Activated CD4-positive, alpha-beta memory T cell treated with anti-CD3 and anti-CD28 coated beads for 36 hours (primary cell): ENCODE measurements around the gene NFATC3. TPM values are rescaled to one million over a fixed set of nuclear protein-coding genes. Genes with fewer than 3 reads are reported as not detected.

Source experiments
- CTCF ChIA-PET: fragments of 350-600 bp; sonication (Branson Sonifier 250); formaldehyde crosslinking; loops from one replicate; lab custom pipeline; 2021; ENCODE audit warnings: antibody characterized with exemption, inconsistent platforms; lab: Charles Lee
- POLR2A ChIA-PET: fragments of 350-600 bp; sonication (Branson Sonifier 250); formaldehyde crosslinking; loops from one replicate; lab custom pipeline; 2021; ENCODE audit warnings: antibody characterized with exemption; lab: Charles Lee
- DNase-seq: peaks from one replicate; pipeline ENCODE4 v3.0.0-alpha.2; 2020
- H3K27ac Mint-ChIP-seq: one replicate; pipeline ENCODE4 v1.8.0; 2021; ENCODE audit warnings: mixed read lengths
- H3K27me3 Mint-ChIP-seq: one replicate; pipeline ENCODE4 v1.8.0; 2021; ENCODE audit warnings: mixed read lengths
- H3K36me3 Mint-ChIP-seq: one replicate; pipeline ENCODE4 v1.8.0; 2021; ENCODE audit warnings: mixed read lengths
- H3K4me1 Mint-ChIP-seq: one replicate; pipeline ENCODE4 v1.8.0; 2021; ENCODE audit warnings: low read depth, mixed read lengths
- H3K4me3 Mint-ChIP-seq: one replicate; pipeline ENCODE4 v1.8.0; 2021; ENCODE audit warnings: mild to moderate bottlenecking, mixed read lengths
- H3K9me3 Mint-ChIP-seq: one replicate; pipeline ENCODE4 v1.8.0; 2021; ENCODE audit warnings: mixed read lengths
- intact Hi-C: fragments of 100-400 bp; cut with micrococcal nuclease; formaldehyde crosslinking; loops from one replicate; pipeline ENCODE4 v1.15.1; 2023
- total RNA-seq, 2 experiments: library from RNA; stranded (reverse); gene quantifications; one replicate each; pipeline ENCODE4 v1.2.3, GENCODE V29; 2021

The NFATC3 gene
- total RNA-seq, 2 experiments from 2014 or later: 83.4 to 85.2 TPM

DNA sequence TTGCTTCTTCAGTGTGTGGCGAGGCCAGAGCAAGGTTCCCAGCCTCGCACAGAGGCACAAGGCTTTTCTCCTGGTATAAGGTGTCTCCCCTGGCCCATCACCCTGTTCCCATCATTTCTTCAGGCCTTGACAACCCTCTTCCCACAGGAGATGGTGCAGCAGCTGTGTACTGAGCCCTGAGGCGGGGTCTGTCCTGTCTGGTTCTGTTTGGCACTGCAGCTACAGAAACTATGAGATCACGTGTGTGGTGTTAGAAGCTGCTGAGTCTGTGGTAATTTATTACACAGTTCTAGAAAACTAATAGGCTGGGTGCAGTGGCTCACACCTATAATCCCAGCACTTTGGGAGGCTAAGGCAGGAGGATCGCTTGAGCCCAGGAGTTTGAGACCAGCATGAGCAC is 167.2 kb downstream of the NFATC3 start:
- Mint-ChIP-seq H3K4me3 (no peak overlapping the region), H3K36me3 (peaks cover 16% of the 10 kb centered on the region), H3K27me3 (no peaks in the 10 kb centered on the region), H3K9me3 (no peaks in the 10 kb centered on the region), H3K27ac (no peak overlapping the region), H3K4me1 (peaks cover 3% of the 10 kb centered on the region)
- CTCF ChIA-PET: interaction anchor here (2.1 to 3.8 kb wide), 3 partner anchors 9 to 76 kb away, joined by 5 to 27 read pairs (median 13); partner anchors contain the start of gene SLC7A6
- POLR2A ChIA-PET: no interaction called here
- no peak for DNase-seq
- intact Hi-C loops: no loop called here

DNA sequence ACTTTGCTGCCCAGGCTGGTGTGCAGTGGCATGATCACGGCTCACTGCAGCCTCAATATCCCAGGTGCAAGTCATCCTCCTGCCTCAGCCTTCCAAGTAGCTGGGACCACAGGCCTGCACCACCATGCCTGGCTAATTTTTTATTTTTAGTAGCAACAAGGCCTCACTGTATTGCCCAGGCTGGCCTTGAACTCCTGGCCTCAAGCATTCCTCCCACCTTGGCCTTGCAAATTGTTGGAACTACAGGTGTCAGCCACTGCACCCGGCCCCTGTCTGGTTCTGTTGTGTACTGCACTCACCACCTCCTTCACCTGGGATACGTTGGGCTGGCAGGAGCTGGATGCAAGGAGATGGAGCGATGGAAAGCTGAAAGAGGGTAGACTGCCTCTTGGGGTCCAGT is 168.6 kb downstream of the NFATC3 start:
- Mint-ChIP-seq H3K4me3 (no peak overlapping the region), H3K27ac (no peak overlapping the region), H3K9me3 (no peaks in the 10 kb centered on the region), H3K36me3 (peaks cover 16% of the 10 kb centered on the region), H3K27me3 (no peaks in the 10 kb centered on the region), H3K4me1 (no peaks in the 10 kb centered on the region)
- DNase-seq: no peak
- intact Hi-C loops: no loop called here
- ChIA-PET POLR2A (no interaction called here), CTCF (interaction anchor here (2.5 kb wide), 1 partner anchor 10 kb away, joined by 12 read pairs; the partner anchor contains the start of gene SLC7A6)

DNA sequence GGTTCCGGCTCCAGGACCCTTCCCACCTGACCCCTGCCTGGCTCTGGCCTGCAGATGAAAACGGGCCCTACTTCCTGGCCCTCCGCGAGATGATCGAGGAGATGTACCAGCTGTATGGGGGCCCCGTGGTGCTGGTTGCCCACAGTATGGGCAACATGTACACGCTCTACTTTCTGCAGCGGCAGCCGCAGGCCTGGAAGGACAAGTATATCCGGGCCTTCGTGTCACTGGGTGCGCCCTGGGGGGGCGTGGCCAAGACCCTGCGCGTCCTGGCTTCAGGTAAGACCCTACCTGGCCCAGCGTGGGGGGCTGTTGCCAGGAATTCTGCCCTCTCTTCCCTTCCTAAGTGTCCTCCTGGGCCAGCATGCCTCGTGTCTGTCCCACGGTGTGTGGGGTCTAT is 170.5 kb downstream of the NFATC3 start:
- no peaks in the 10 kb centered on the region for H3K27me3 Mint-ChIP-seq
- H3K27ac Mint-ChIP-seq: no peak overlapping the region
- DNase-seq: no peak
- no peaks in the 10 kb centered on the region for H3K4me1 Mint-ChIP-seq
- intact Hi-C loops: no loop called here
- peaks cover 13% of the 10 kb centered on the region for H3K36me3 Mint-ChIP-seq
- H3K9me3 Mint-ChIP-seq: no peaks in the 10 kb centered on the region
- ChIA-PET POLR2A (interaction anchor here (0.7 kb wide), 1 partner anchor 55 kb away, joined by 3 read pairs; the partner anchor contains the start of genes PRMT7 and SLC7A6OS), CTCF (interaction anchor here (0.6 to 9.2 kb wide), 3 partner anchors 8 to 71 kb away, joined by 3 to 571 read pairs (median 12); partner anchors contain the start of gene SLC7A6)
- no peak overlapping the region for H3K4me3 Mint-ChIP-seq

DNA sequence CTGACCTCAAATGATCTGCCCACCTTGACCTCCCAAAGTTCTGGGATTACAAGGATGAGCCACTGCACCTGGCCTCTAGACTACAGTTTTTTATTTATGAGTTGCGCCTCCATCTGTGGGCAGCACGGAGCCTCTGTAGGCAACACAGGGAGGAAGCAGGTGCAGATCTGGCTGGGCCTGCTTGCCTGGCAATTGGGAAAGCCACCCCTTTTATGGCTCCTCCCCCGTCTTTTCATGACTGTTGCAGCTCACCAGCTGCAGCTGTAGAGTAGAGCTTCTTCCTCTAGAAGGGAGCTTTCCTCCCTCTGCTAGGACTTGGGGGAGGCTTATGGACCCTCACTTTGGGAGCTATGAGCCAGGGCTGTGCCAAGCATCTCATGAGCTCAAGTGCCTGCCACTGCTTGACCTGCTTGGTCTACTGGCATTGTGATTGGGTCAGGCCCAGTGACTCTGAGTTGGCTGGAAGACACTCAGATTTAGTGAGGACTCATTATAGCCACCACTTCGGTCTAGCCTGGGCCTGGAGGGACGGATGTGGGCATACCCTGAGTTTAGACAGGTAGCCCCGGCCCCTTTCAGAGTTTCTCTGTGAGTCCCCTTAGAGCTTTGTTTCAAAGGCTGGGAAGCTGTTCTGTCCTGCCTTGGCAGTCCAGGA is 172.2 kb downstream of the NFATC3 start:
- DNase-seq: no peak

DNA sequence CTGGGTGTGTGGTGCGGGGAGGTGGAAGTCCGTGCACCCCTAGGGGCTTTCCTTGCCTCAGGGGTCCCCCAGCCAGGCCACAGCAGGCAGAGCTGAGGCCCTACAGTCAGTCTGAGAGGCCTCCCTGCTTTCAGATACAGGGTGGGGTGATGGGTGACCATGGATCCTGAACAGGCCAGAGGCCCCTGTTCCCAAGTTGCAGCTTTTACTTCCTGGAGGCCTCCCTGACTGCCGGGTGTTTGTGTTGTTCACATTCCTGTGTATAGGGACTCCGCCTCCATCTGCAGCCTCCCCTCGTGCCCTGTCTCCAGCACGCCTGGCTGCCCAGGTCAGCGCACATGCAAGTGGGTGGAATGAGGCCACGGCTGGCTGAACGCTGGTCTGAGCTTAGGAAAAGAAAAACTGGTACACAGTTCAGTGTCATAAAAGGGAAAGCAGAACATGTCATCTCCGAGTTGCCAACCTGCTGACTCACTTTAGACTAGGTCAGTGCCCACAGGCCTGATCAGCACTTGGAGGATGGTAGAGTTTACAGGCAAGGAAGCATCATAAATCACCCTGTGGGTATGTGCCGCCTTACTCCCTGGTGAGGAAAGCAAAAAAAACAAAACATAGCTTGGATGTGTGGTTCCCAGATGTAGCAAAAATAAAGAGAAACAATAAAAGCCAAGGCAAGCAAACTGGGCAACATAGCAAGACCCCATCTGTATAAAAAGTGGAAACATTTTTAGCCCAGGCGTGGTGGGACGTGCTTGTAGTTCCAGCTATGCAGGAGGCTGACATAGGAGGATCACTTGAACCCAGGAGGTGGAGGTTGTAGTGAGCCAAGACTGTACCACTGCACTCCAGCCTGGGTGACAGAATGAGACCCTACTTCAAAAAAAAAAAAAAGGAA is 173.0 kb downstream of the NFATC3 start:
- ChIA-PET POLR2A (interaction anchor here (1.0 kb wide), 1 partner anchor 68 kb away, joined by 3 read pairs; no protein-coding TSS in a partner anchor), CTCF (interaction anchor here (1.3 to 9.2 kb wide), 5 partner anchors 17 to 252 kb away, joined by 3 to 571 read pairs (median 4); partner anchors contain the start of genes PRMT7 and SLC7A6OS)
- no peaks in the 10 kb centered on the region for H3K9me3 Mint-ChIP-seq
- no peak for DNase-seq
- H3K4me3 Mint-ChIP-seq: no peak overlapping the region
- peaks cover 8% of the 10 kb centered on the region for H3K4me1 Mint-ChIP-seq
- no peaks in the 10 kb centered on the region for H3K27me3 Mint-ChIP-seq
- no peak overlapping the region for H3K27ac Mint-ChIP-seq
- intact Hi-C loops: no loop called here
- peaks cover 5% of the 10 kb centered on the region for H3K36me3 Mint-ChIP-seq

More for the DNA sequence above, 172.2 kb downstream of the NFATC3 start:
- no peaks in the 10 kb centered on the region for H3K27me3 Mint-ChIP-seq
- ChIA-PET CTCF (interaction anchor here (1.3 to 9.2 kb wide), 4 partner anchors 17 to 253 kb away, joined by 3 to 571 read pairs (median 4); partner anchors contain the start of genes PRMT7 and SLC7A6OS), POLR2A (interaction anchor here (1.0 kb wide), 1 partner anchor 68 kb away, joined by 3 read pairs; no protein-coding TSS in a partner anchor)
- intact Hi-C loops: no loop called here
- H3K4me3 Mint-ChIP-seq: no peak overlapping the region
- H3K9me3 Mint-ChIP-seq: no peaks in the 10 kb centered on the region
- no peak overlapping the region for H3K27ac Mint-ChIP-seq
- H3K36me3 Mint-ChIP-seq: peaks cover 5% of the 10 kb centered on the region
- H3K4me1 Mint-ChIP-seq: peaks cover 5% of the 10 kb centered on the region

DNA sequence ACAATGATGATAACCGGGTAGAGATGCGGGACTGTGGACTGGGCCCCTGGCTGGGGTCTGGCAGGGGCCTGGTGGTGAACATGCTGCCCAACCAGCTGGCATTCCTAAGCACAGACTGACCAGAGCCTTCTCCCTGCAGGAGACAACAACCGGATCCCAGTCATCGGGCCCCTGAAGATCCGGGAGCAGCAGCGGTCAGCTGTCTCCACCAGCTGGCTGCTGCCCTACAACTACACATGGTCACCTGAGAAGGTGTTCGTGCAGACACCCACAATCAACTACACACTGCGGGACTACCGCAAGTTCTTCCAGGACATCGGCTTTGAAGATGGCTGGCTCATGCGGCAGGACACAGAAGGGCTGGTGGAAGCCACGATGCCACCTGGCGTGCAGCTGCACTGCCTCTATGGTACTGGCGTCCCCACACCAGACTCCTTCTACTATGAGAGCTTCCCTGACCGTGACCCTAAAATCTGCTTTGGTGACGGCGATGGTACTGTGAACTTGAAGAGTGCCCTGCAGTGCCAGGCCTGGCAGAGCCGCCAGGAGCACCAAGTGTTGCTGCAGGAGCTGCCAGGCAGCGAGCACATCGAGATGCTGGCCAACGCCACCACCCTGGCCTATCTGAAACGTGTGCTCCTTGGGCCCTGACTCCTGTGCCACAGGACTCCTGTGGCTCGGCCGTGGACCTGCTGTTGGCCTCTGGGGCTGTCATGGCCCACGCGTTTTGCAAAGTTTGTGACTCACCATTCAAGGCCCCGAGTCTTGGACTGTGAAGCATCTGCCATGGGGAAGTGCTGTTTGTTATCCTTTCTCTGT is 174.0 kb downstream of the NFATC3 start:
- H3K4me3 Mint-ChIP-seq: no peak overlapping the region
- DNase-seq: no peak
- H3K27me3 Mint-ChIP-seq: no peaks in the 10 kb centered on the region
- intact Hi-C loops: no loop called here
- CTCF ChIA-PET: interaction anchor here (1.4 to 9.2 kb wide), 6 partner anchors 16 to 67 kb away, joined by 4 to 571 read pairs (median 64); partner anchors contain the start of genes PRMT7 and SLC7A6OS
- H3K36me3 Mint-ChIP-seq: peaks cover 2% of the 10 kb centered on the region
- POLR2A ChIA-PET: interaction anchor here (1.2 kb wide), 1 partner anchor 68 kb away, joined by 4 read pairs; no protein-coding TSS in a partner anchor
- H3K4me1 Mint-ChIP-seq: peaks cover 15% of the 10 kb centered on the region
- H3K27ac Mint-ChIP-seq: no peak overlapping the region
- no peaks in the 10 kb centered on the region for H3K9me3 Mint-ChIP-seq

DNA sequence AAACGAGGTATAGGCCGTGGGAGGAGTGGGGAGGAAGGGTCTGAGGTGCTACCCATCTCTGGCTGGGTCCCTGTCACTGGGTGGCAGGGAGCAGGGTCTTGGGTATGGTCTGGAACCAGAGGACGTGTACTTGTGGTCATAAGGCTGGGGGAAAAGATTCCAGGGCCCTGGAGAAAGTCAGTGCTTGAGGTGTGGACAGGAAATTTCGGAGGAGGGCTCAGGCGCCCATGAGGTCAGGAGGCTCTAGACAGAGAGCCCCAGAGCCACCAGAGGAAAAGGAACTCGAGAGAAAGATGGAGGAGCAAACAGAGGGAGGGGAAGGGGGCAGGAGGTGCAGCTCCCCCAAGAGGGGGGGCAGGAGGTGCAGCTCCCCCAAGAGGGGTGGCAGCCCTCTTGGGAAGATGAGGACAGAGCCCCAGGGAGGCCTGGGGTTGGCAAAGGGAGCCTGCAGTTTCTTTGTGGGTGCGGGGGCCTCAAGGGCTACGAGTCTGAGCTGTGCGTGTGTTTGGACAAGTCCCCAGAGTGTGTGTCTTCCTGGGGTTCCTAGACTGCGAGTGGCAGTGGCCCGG is 178.5 kb downstream of the NFATC3 start:
- H3K27ac Mint-ChIP-seq: peak overlapping the region; percentile 95
- ChIA-PET POLR2A (interaction anchor here (0.6 to 5.0 kb wide), 21 partner anchors 9 to 179 kb away, joined by 3 to 45 read pairs (median 4); partner anchors contain the start of genes NFATC3, PLA2G15, PRMT7 and SLC7A6OS), CTCF (interaction anchor here (0.8 to 9.2 kb wide), 31 partner anchors 9 to 282 kb away, joined by 3 to 571 read pairs (median 7); partner anchors contain the start of genes ESRP2, NFATC3, PLA2G15 and PRMT7)
- no peaks in the 10 kb centered on the region for H3K9me3 Mint-ChIP-seq
- DNase-seq: no peak
- H3K27me3 Mint-ChIP-seq: no peaks in the 10 kb centered on the region
- intact Hi-C loops: loop anchor here (1.0 to 10.0 kb wide), 2 partner anchors 93 to 181 kb away; partner anchors contain the start of gene SMPD3
- H3K36me3 Mint-ChIP-seq: peaks cover 19% of the 10 kb centered on the region
- peaks cover 37% of the 10 kb centered on the region for H3K4me1 Mint-ChIP-seq
- H3K4me3 Mint-ChIP-seq: peak overlapping the region; percentile 96

DNA sequence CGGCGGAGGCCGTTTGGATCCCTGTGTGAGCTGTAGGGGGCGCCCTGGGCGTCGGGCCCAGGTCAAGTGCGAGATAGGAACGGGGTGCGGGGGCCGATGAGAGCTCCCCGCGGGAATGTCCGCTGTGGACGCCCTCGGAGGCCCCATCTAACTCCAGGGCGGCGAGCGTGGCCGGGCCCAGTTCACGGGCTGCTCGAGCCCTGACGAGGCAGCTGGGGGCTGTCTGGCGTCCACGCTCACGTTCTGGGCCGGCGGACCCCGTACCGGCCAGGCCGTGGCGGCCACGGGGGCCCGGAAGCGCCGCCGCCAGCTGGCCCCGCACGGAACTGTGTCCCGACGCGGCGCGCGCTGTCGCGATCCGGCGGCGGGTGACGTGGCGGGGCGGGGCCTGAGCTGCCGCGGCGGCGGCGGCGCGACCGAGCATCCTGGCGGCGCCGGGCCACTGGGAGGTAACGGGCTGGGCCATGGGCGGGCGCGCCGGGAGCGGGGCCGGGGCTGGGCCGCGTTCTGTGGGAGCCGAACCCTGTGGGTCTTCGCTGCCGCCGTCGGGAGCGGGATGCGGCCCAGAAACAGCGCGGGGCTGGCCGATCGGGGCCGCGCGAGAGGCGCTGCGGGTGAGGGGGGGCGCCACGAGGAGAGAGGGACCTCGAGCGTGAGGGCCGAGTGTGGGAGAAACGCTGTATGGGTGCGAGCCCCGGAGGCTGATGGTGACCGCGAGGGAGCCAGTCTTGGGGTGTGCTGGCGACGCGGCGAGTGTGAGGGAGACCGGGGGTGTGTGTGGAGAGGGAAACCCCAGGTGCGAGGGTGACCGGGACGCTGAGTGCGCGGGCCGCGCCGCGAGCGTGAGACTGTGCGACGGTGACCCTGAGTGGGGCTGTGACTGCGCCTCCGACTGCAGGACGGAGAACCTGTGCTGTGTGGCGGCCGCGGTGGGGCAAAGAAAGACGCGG is 179.2 kb downstream of the NFATC3 start, which contains the start of gene SLC7A6:
TSS of gene SLC7A6 (plus strand) at position 399 of the 950 bp plus-strand sequence. CDS start 10,201 bp downstream, outside the sequence.
- Mint-ChIP-seq H3K27me3 (no peaks in the 10 kb centered on the region), H3K9me3 (no peaks in the 10 kb centered on the region), H3K4me3 (peak within 1 kb of the TSS; percentile 96), H3K36me3 (peaks cover 24% of the 10 kb centered on the region), H3K4me1 (peaks cover 43% of the 10 kb centered on the region), H3K27ac (peak within 1 kb of the TSS; percentile 95)
- ChIA-PET CTCF (interaction anchor here (0.6 to 9.2 kb wide), 33 partner anchors 8 to 705 kb away, joined by 3 to 571 read pairs (median 6); partner anchors contain the start of genes ESRP2, NFATC3, PLA2G15 and PRMT7), POLR2A (interaction anchor here (0.6 to 5.0 kb wide), 21 partner anchors 8 to 179 kb away, joined by 3 to 45 read pairs (median 4); partner anchors contain the start of genes NFATC3, PLA2G15, PRMT7 and SLC7A6OS)
- peak; percentile 92 for DNase-seq
- intact Hi-C loops: loop anchor here (1.0 to 10.0 kb wide), 5 partner anchors 11 to 180 kb away; partner anchors contain the start of genes SLC7A6OS and SMPD3

DNA sequence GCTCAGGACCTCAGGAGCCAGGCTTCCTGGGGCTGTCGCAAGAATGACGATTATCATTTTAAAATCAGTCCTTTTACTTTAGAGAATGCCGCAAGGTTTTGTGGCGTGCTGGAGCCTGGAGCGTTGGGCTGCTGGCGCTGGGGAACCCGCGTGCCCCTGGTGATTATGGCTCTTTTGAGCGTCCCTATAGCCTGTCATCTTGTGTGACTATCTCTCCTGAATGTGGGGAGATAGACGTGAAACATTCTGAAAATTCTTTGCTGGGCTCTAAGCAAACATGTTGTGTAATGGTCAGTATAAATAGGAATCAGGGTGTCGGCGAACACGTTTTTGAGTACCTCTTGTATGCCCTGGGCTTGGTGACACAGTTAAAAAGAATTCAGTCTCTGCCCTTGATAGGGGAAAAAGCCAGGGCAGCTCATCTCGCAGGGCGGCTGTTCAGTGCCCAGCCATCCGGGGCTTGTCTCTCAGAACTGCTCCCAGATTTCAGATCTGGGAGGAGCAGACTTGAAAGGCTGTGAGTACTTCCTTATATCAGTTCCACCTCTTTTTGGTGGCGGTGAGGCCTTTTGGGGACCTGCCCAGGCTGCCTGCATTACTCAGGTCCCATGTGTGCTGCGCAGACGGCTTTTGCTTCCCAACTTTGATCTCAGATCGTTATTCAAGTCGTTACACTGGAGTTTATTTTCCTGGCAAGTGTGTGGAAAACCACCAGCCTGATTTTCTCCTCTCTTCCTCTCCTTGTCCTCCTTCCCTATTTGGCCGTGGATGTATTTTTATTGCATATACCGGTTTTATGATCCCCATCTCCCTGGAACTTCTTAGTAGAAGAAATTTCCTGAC is 180.1 kb downstream of the NFATC3 start:
- peak; percentile 73 for DNase-seq
- no peaks in the 10 kb centered on the region for H3K27me3 Mint-ChIP-seq
- intact Hi-C loops: loop anchor here (1.0 to 10.0 kb wide), 4 partner anchors 10 to 180 kb away; partner anchors contain the start of genes SLC7A6OS and SMPD3
- peaks cover 25% of the 10 kb centered on the region for H3K36me3 Mint-ChIP-seq
- H3K9me3 Mint-ChIP-seq: no peaks in the 10 kb centered on the region
- CTCF ChIA-PET: interaction anchor here (1.9 to 6.6 kb wide), 3 partner anchors 25 to 131 kb away, joined by 5 to 237 read pairs (median 106); partner anchors contain the start of genes PRMT7 and SLC7A6OS
- peak overlapping the region; percentile 96 for H3K4me3 Mint-ChIP-seq
- H3K4me1 Mint-ChIP-seq: peaks cover 52% of the 10 kb centered on the region
- H3K27ac Mint-ChIP-seq: peak overlapping the region; percentile 85
- POLR2A ChIA-PET: interaction anchor here (2.6 to 5.0 kb wide), 3 partner anchors 20 to 46 kb away, joined by 20 to 45 read pairs (median 23); partner anchors contain the start of genes PRMT7 and SLC7A6OS
